BLaER1 (cell line): Measurements from ENCODE around the gene XDH.

Experiments used
- H3K27ac ChIP-seq: shearing (Covaris generic); formaldehyde crosslinking; 2 replicates; pipeline ENCODE4 v1.8.1; 2022
- H3K27me3 ChIP-seq: shearing (Covaris generic); formaldehyde crosslinking; 2 replicates; pipeline ENCODE4 v1.8.1; 2022
- H3K36me3 ChIP-seq: shearing (Covaris generic); formaldehyde crosslinking; 2 replicates; pipeline ENCODE4 v1.8.1; 2022
- H3K4me1 ChIP-seq: shearing (Covaris generic); formaldehyde crosslinking; 2 replicates; pipeline ENCODE4 v1.8.1; 2022
- H3K4me2 ChIP-seq: shearing (Covaris generic); formaldehyde crosslinking; 2 replicates; pipeline ENCODE4 v1.8.1; 2022
- H3K4me3 ChIP-seq: shearing (Covaris generic); formaldehyde crosslinking; 2 replicates; pipeline ENCODE4 v1.8.1; 2022
- H3K9ac ChIP-seq: shearing (Covaris generic); formaldehyde crosslinking; 2 replicates; pipeline ENCODE4 v1.8.1; 2022
- H3K9me3 ChIP-seq: shearing (Covaris generic); formaldehyde crosslinking; 2 replicates; pipeline ENCODE4 v1.8.1; 2022
- H4K20me1 ChIP-seq: shearing (Covaris generic); formaldehyde crosslinking; 2 replicates; pipeline ENCODE4 v1.8.1; 2022
- Cebpa-rat ChIP-seq: shearing (Covaris generic); IDR thresholded peaks from 2 replicates; pipeline ENCODE4 v1.8.1; 2022

XDH gene

DNA sequence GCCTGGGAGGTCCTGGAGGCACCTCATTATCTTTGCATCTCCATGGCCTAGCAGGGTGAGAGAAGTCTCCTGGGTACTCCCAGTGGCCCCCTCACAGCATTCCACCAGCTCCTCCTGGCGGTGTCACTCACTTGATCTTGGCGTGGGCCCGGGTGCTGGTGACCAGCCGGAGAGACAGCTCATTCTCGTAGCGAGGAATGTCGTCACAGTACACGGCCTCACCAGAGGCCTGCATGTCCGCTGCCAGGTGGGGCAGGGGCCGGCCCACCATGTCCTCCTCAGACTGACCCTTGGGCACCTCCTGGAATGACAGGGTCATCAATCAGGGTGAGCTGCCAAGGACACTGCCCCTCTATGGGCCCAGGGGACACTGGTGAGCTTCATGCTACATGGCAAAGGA lies 42.4 kb downstream of the XDH start:
- Histone ChIP-seq H3K36me3 (no peaks in the 10 kb centered on the region), H3K4me2 (no peak overlapping the region), H3K27me3 (no peaks in the 10 kb centered on the region), H3K4me3 (no peak overlapping the region), H3K9ac (no peak overlapping the region), H4K20me1 (no peaks in the 10 kb centered on the region), H3K9me3 (no peaks in the 10 kb centered on the region), H3K27ac (no peak overlapping the region), H3K4me1 (no peaks in the 10 kb centered on the region)
- no peak for TF ChIP-seq Cebpa-rat

GRCh38 chr2:31371691-31372090 lies 42.9 kb downstream of the XDH start:
- no peaks in the 10 kb centered on the region for H3K36me3 ChIP-seq
- H4K20me1 ChIP-seq = no peaks in the 10 kb centered on the region
- no peaks in the 10 kb centered on the region for H3K4me1 ChIP-seq
- no peaks in the 10 kb centered on the region for H3K9me3 ChIP-seq
- H3K27me3 ChIP-seq = no peaks in the 10 kb centered on the region
- H3K27ac ChIP-seq = no peak overlapping the region
- H3K4me2 ChIP-seq = no peak overlapping the region
- H3K9ac ChIP-seq = no peak overlapping the region
- no peak overlapping the region for H3K4me3 ChIP-seq
- TF ChIP-seq Cebpa-rat = no peak

- no peak overlapping the region for H3K4me2 ChIP-seq
- H3K9me3 ChIP-seq = no peaks in the 10 kb centered on the region
- no peak overlapping the region for H3K9ac ChIP-seq
- H3K27me3 ChIP-seq = no peaks in the 10 kb centered on the region
- H3K27ac ChIP-seq = no peak overlapping the region
- no peaks in the 10 kb centered on the region for H3K4me1 ChIP-seq
- no peaks in the 10 kb centered on the region for H3K36me3 ChIP-seq
- no peak for TF ChIP-seq Cebpa-rat
- H3K4me3 ChIP-seq = no peak overlapping the region
- no peaks in the 10 kb centered on the region for H4K20me1 ChIP-seq
These were observed 47.8 kb downstream of the XDH start for GRCh38 chr2:31366733-31367132.

DNA sequence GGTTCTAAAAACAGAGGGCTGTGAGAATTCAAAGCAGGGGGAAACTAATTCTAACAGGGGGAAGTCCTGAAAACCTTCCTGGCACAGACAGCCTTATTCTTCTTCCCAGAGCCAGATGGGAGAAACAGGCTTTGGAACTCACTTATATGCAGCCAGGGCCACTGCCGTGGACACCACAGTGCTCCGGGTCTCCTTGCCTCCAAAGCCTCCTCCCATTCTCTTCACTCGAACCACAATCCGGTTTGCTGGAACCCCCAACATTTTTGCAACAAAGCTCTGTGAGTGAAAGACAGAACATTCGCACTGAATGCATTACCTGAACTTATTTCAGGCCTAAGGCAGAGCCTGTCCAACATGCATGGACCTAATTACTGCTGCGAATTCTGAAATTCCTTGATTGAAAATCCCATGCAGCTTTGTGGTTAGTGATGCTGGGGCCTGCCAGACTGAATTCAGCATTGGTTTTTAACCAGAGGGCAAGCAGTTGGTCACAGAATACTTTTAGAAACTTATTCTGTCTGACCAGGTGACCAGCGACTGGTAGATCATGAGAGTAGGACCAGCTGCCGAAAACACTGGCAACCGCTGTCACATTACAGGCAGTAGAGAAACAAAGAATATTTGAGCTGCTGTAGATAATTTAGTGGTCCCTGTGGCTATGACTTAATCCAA lies 48.6 kb downstream of the XDH start:
- Histone ChIP-seq H3K9ac (no peak overlapping the region), H3K4me2 (no peak overlapping the region), H3K4me3 (no peak overlapping the region), H3K4me1 (no peaks in the 10 kb centered on the region), H4K20me1 (no peaks in the 10 kb centered on the region), H3K27ac (no peak overlapping the region), H3K27me3 (no peaks in the 10 kb centered on the region), H3K36me3 (no peaks in the 10 kb centered on the region), H3K9me3 (no peaks in the 10 kb centered on the region)
- TF ChIP-seq Cebpa-rat = no peak

GRCh38 chr2:31365348-31365747 lies 49.2 kb downstream of the XDH start:
- Histone ChIP-seq H3K9ac (no peak overlapping the region), H3K4me1 (no peaks in the 10 kb centered on the region), H3K4me2 (no peak overlapping the region), H3K4me3 (no peak overlapping the region), H3K9me3 (no peaks in the 10 kb centered on the region), H3K36me3 (no peaks in the 10 kb centered on the region), H4K20me1 (no peaks in the 10 kb centered on the region), H3K27ac (no peak overlapping the region), H3K27me3 (no peaks in the 10 kb centered on the region)
- no peak for TF ChIP-seq Cebpa-rat

DNA sequence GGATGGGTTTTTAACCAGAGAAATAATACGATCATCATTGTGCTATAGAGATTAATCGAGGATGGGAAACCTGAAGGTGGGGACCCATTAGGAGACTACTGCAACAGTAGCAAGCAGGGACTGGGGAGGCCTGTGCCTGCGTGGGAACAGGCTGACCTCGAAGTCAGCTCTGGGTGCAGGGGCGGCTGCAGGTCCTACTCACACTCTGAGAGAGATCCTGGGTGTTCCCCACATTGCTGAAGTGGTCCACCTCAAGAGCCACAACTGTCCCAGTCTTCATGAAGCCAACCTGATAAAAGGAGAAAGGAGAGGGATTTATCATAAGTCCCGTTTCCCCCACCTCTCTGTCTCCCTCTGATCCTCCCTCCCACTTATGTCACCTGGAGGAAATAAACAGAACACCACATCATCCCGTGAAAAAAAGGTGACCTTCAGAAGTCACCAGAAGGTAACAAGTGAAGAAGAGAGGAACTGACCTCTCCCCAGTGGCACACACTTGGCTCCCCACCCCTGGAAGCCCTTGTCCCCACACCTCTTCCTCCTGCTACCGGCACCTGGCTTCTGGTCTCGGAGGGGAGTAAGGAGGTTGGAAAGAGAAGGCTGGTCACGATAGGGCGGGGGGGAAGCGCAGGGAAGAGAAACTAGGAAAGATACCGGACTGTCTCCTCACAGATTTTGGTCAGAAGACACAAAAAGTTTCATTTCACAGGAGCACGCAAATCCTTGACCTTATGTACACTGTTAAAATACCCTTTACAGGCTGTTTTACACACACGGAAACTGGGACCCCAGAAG lies 50.4 kb downstream of the XDH start:
- Histone ChIP-seq H3K27ac (no peak overlapping the region), H3K9ac (no peak overlapping the region), H4K20me1 (no peaks in the 10 kb centered on the region), H3K4me1 (no peaks in the 10 kb centered on the region), H3K27me3 (no peaks in the 10 kb centered on the region), H3K9me3 (no peaks in the 10 kb centered on the region), H3K4me2 (no peak overlapping the region), H3K36me3 (no peaks in the 10 kb centered on the region), H3K4me3 (no peak overlapping the region)
- TF ChIP-seq Cebpa-rat = no peak

GRCh38 chr2:31362581-31362980 lies 52.0 kb downstream of the XDH start:
- TF ChIP-seq Cebpa-rat = no peak
- H3K27me3 ChIP-seq = no peaks in the 10 kb centered on the region
- no peaks in the 10 kb centered on the region for H3K36me3 ChIP-seq

GRCh38 chr2:31359229-31359628 lies 55.3 kb downstream of the XDH start:
- Histone ChIP-seq H3K4me3 (no peak overlapping the region), H3K9me3 (no peaks in the 10 kb centered on the region), H3K27ac (no peak overlapping the region), H3K4me1 (no peaks in the 10 kb centered on the region), H3K27me3 (no peaks in the 10 kb centered on the region), H3K9ac (no peak overlapping the region), H3K36me3 (no peaks in the 10 kb centered on the region), H4K20me1 (no peaks in the 10 kb centered on the region), H3K4me2 (no peak overlapping the region)
- TF ChIP-seq Cebpa-rat = no peak

More at GRCh38 chr2:31362581-31362980, 52.0 kb downstream of the XDH start:
- Histone ChIP-seq H4K20me1 (no peaks in the 10 kb centered on the region), H3K4me1 (no peaks in the 10 kb centered on the region), H3K9me3 (no peaks in the 10 kb centered on the region), H3K9ac (no peak overlapping the region), H3K4me3 (no peak overlapping the region), H3K27ac (no peak overlapping the region), H3K4me2 (no peak overlapping the region)

DNA sequence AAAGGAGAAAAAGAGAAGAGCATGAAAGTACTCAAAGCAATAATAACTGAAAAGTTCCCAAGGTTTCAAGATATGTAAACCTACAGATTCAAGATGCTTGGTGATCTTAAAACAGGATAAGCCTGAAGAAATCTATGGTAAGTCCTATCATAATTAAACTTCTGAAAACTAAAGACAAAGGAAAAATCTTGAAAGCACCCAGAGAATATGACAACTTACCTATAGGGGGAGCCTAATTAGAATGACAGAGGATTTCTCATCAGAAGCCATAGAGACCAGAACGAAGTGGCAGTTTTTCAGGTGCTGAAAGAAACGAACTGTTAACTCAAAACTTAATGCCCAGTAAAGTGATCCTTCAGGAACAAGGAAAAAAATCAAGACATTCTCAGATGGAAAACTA lies 59.7 kb downstream of the XDH start:
- Histone ChIP-seq H3K36me3 (no peaks in the 10 kb centered on the region), H3K9ac (no peak overlapping the region), H3K4me1 (no peaks in the 10 kb centered on the region), H3K9me3 (no peaks in the 10 kb centered on the region), H3K4me3 (no peak overlapping the region), H3K27ac (no peak overlapping the region), H4K20me1 (no peaks in the 10 kb centered on the region), H3K4me2 (no peak overlapping the region), H3K27me3 (no peaks in the 10 kb centered on the region)
- no peak for TF ChIP-seq Cebpa-rat

GRCh38 chr2:31353179-31353578 lies 61.4 kb downstream of the XDH start:
- Histone ChIP-seq H3K4me2 (no peak overlapping the region), H3K9me3 (no peaks in the 10 kb centered on the region), H3K4me3 (no peak overlapping the region), H3K4me1 (no peaks in the 10 kb centered on the region), H4K20me1 (no peaks in the 10 kb centered on the region), H3K36me3 (no peaks in the 10 kb centered on the region), H3K27me3 (no peaks in the 10 kb centered on the region), H3K9ac (no peak overlapping the region), H3K27ac (no peak overlapping the region)
- TF ChIP-seq Cebpa-rat = no peak
